Limb (tissue), 2 donors: ENCODE measurements around the gene SFMBT2.
A peak's percentile ranks its signal among the peaks of the same experiment; 100 is the strongest.

ENCODE experiments used
- DNase-seq, 2 donors: peaks; one replicate each; pipeline ENCODE4 v3.0.0-alpha.2; 2016; ENCODE audit errors: extremely low spot score in 2 of 2

Gene SFMBT2

GRCh38 chr10:7425691-7426090, 14.9 kb upstream of the SFMBT2 start:
- DNase-seq: no peak

DNA sequence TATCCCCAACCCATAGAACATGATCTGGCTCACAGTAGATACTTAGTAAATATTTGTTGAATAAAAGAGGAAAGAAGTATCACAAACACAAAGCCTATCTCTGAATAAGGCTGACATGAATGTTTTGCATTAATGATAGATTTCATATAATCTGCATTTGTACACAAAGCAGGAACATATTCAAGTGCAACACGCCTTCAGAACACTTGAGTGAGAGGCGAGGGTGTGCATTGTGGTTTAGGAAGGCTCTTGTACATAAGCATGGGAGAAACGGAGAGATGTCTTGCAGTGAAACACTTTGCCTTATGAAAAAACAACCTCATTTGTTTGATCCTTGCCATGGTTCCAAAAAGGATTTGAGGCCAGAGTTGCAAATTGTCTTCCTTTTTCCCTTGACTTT, 14.1 kb upstream of the SFMBT2 start:
- DNase-seq: no peak

DNA sequence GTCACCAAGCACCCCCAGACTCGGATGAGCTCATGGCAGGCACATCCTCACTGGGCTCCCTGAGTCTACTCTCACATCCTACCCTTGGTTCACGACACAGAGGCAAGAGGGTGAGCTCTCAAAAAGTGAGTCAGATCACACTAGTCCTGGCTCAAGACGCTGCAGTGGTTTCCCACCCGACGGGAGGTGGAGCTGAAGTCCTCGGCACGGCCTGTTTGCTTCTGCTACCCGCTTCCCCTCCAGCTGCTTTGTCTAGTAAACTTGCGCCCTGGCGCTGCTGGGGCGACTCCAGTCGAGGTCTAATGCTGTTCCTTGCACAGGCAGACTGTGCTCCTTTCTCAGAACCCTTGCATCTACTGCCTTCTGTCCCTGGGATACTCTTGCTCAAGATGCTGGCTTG, 13.5 kb upstream of the SFMBT2 start:
- no peak for DNase-seq

DNA sequence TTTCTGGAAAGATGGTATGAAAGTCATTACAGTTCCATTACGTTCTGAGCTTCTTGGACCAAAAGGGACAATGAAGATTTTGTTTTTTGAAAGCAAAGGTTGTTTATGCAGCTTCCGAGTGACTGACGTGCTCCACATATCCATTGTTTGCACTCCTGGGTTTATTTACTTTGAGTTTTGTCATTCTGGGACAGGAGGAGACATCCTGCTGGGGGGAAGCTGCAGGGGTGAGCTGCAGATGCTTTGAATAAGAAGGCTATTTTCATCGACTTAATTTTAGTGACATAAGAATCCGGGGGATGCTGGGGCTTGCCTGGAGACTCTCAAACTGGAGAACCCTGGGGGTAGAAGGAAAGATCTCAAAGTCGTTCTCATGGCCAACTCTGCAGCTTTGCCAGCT, 12.7 kb upstream of the SFMBT2 start:
- DNase-seq: no peak

GRCh38 chr10:7421526-7421925, 10.7 kb upstream of the SFMBT2 start:
- DNase-seq: no peak

GRCh38 chr10:7419998-7420397, 9.2 kb upstream of the SFMBT2 start:
- no peak for DNase-seq

DNA sequence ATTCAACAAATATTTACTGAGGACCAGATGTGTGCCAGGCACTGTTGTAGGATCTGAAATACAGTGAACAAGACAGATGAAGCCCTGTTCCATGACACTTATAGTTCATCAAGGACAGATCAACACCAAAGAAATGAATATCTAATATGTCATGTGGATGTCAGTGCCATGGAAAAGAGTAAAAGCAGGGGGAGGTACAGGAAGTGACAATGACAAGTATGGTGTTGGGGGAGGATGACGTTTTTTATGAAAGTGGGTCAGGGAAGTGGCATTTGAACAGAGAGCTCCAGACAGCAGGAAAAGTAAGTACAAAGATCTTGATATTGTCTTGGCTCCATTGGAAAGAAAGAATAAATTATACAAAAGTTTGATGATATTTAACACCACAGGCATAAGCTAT, 7.0 kb upstream of the SFMBT2 start:
- DNase-seq: no peak

GRCh38 chr10:7417103-7417623, 6.3 kb upstream of the SFMBT2 start:
- no peak for DNase-seq

DNA sequence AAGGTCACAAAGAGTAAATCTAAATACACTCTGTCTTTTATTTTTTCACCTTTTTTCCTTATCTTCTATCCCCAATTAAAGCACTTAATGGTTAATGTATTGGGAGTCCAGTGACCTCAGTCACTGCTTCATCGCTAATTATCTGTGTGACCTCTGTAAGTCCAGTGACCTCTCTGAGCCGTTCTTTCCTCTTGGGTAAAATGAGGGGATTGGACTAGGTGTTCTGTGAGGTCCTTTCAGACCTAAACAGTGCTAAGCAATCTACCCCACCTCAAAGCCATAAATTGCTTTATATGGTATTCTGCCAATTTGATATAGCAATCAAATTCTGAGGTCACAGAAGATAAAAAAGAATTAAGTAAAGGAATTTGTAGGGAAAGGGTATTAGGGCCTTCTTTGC, 3.9 kb upstream of the SFMBT2 start:
- no peak for DNase-seq

- peak in 1 of 2 donors; percentile 54 for DNase-seq
These were observed 2.1 kb upstream of the SFMBT2 start for GRCh38 chr10:7412928-7413282.

GRCh38 chr10:7412237-7412927, 1.5 kb upstream of the SFMBT2 start:
- DNase-seq: peak in 1 of 2 donors; percentile 65

DNA sequence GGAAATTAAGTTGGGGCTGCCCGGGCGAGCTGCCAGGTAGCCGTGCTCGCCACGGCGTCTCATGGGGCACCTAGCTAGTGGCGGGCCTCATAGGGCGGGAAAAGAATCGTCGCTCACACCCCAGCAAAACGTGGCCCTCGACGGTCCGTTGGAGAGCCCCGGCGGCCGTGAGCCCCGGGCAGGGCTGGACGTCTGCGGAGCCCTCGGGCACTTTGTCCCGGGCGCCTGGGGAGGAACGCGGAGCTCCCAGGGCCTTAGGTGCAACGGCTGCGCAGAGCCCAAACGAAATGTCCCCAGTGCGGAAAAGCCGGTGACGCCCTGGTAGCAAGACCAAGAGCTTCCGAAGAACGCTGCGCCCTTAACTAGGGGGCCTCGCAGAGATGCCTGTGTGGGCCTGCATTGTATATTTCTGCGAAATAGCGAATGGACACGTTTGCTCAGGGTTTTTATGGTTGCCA, 866 bp upstream of the SFMBT2 start:
- peak in 1 of 2 donors; percentile 54 for DNase-seq

- peak in 1 of 2 donors; percentile 65 for DNase-seq
These were observed 453 bp downstream of the SFMBT2 start for GRCh38 chr10:7410301-7410861.

DNA sequence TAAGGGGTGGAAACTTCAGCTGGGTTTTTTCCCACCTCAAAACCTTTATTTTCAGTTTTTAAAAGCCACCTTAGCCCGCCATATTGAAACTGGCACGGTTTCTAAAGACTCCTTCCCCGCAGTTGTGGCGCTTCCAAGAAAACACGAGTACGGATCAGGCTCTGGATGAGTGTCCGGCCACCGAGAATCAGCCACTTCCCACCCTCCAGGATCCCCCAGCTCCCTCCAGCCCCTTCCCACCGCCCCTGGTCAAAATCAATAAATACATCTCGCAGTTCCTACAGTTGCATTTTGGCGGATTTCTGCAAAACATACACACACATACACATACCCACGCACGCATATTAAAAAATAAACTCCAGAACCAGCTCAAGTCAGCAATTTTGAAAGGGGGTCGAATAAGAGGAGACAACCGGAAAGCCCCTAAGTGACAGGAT, 1.1 kb downstream of the SFMBT2 start:
- peak in 1 of 2 donors; percentile 43 for DNase-seq

DNA sequence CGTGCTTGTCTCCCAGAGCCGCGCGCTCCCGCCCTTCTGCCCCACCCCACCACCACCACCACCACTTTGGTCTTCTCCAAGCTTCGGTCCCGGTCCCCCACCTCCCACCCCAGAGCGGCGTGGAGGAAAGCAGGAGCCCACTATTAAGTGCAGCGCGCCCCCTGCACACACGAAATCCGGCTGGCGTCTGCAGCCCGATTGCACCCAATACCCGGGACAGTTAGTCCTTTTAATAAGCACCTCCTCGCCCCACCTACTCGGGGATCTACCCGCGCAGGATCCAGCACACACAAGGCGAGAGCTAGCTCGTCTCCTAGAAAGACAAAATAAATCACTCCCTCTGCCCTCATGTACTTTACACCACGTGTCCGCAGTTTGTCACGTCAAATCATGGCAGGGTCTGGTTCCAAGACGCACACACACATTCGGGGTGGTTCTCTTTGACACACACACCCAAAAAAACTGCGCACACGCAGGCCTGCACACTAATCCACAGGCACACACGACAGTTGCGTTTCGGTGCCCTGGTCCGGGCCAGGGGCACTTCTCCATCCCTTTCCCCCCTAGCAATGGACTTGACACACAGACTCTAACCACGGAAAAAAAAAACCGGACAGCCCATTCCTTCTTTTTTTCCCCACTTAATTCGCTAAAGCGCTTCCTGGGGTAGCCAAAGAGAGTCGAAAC, 1.6 kb downstream of the SFMBT2 start:
- DNase-seq: peak in 1 of 2 donors; percentile 72

GRCh38 chr10:7408291-7409044, 2.4 kb downstream of the SFMBT2 start:
- peak; percentile 60 to 86 for DNase-seq

DNA sequence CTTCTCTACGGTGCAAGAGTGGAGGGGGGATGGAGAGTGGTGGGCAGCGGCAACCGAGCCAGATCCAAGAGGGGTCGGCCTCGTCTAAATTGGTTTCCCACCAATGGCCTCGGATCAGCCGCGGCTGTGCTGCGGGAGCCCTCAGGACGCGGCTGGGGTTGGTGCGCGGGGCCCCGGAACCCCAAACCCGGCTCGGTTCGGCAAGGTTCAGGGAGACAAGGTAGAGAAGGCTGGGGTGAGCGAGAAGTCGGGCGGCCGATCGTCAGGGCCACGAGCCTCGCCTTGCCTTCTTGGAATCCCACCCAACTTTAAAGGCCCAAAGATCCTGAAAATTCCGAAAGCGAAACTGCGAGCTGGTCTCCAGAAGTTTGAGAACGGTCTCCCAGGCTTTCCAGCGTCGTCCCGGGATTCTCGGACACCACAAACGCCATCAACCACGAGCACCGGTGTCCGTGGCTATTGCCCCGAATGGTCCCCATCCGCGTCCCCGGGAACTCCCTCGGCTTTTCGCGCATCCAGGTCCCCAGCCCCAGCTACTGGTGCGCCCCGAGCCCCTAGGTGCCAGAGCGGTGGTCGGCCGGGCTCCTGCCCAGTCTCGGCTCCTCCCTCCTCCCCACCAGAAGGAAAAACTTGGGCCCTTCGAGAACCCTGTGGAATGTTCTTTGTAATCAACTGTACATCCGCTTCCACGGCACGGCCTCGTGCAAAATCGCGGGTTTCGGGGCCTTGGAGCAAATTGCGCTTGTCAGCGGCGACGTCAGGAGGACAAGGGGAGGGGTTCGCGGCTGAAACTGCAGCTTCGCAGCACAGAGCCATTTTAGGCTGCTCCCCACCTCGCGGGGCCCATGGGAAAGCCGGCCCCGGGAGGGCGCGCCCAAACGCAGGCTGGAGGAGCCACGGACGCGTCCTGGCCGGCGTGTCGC, 3.2 kb downstream of the SFMBT2 start:
- peak in 1 of 2 donors; percentile 76 for DNase-seq

- peak in 1 of 2 donors; percentile 46 for DNase-seq
These were observed 4.0 kb downstream of the SFMBT2 start for GRCh38 chr10:7406712-7407333.

DNA sequence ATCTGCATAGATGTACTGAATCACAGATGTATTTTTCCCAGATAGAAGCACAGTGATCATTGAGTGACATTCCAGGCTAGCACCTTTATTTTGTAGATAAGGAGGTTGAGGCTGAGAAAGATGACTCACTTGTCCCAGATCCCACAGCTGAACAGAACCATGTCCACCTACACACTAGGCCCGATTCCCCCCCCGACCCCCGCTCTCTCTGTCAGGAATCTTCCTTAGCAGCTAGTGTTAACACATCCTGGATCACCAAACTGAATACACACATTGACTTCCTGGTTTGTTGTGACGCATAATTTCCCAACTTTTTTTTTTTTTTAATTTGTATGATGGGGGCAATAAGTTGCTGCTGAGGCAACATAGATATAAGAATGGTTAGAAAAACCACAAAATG, 5.2 kb downstream of the SFMBT2 start:
- DNase-seq: no peak

DNA sequence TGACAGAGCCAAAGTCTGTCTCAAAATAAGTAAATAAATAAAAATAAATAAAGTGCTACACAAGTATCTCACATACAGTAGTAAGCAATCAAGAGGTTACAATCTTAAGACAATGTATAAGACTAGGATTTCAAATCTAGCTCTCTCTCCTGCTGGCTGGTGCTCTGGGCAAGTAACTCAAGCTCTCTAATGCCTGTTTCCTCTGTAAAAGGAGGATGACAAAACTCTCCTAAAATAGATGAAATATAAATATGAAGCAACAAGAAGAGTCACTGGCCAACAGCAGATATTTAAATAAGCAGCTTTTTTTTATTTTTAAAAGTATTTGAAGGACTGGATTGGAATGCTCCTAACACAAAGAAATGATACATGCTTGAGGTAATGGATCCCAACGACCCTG, 7.2 kb downstream of the SFMBT2 start:
- no peak for DNase-seq
